GM12872 (cell line): ENCODE measurements around the gene IQCF2.

ENCODE experiments used
- TF ChIP-seq, protein P1 (sequence below): IDR thresholded peaks from 3 replicates; pipeline ENCODE4 v1.5.1; 2011; ENCODE audit warnings: low read depth, mild to moderate bottlenecking, low read length, moderate library complexity; ENCODE audit not compliant: insufficient read depth

The IQCF2 gene

DNA sequence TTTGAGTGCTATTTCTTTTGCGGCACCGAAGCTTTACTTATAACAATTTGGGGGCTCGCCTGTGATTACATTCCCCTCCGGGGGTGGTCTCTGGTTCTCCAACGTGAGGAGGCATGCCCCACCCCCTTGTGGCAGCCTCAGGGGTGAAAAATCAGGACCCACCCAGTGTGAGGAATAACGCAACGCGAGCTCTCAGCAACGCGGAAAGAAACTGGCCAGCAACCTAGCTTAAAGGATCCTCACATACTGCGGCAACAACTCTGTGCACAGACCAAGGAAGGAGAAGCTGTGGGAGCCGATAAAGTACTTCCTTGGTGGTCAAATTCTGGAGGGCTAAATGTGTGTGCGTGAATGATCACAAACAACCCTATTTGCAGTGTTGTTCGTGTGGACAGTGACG lies 36.0 kb downstream of the IQCF2 start:
- TF ChIP-seq, protein P1, sequence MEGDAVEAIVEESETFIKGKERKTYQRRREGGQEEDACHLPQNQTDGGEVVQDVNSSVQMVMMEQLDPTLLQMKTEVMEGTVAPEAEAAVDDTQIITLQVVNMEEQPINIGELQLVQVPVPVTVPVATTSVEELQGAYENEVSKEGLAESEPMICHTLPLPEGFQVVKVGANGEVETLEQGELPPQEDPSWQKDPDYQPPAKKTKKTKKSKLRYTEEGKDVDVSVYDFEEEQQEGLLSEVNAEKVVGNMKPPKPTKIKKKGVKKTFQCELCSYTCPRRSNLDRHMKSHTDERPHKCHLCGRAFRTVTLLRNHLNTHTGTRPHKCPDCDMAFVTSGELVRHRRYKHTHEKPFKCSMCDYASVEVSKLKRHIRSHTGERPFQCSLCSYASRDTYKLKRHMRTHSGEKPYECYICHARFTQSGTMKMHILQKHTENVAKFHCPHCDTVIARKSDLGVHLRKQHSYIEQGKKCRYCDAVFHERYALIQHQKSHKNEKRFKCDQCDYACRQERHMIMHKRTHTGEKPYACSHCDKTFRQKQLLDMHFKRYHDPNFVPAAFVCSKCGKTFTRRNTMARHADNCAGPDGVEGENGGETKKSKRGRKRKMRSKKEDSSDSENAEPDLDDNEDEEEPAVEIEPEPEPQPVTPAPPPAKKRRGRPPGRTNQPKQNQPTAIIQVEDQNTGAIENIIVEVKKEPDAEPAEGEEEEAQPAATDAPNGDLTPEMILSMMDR, result no peak

DNA sequence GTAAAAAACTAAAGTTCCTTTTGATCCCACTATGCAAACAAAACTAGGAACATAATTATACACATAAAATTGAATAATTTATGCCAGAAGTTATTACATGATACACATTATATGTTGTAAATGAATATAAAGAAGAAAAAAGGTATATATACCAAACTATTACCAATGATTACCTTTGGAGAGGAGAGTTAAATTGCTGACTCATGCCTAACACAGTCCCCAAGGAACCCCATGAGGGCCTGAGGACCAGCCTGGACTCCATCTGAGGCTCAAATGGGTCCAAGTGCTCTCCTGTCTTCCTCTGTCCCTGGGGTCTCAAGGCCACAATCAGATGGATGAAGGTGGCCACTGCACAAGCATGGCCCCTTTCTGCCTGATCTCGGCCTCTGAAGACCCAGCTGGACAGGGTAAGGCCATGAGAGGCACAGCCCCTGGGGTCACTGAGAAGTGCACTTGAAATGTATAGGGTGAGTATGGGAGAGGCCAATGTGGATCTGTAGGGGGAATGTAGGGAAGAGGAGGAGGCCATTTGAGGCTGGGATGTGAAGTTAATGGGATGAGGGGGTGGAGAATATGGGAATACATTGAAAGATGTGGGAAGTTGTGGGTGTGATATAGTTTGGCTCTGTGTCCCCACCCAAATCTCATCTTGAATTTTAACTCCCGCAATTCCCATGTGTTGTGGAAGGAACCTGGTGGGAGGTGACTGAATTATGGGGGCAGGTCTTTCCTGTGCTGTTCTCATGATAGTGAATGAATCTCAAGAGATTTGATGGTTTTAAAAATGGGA lies 42.8 kb downstream of the IQCF2 start:
- TF ChIP-seq, protein P1, result no peak

DNA sequence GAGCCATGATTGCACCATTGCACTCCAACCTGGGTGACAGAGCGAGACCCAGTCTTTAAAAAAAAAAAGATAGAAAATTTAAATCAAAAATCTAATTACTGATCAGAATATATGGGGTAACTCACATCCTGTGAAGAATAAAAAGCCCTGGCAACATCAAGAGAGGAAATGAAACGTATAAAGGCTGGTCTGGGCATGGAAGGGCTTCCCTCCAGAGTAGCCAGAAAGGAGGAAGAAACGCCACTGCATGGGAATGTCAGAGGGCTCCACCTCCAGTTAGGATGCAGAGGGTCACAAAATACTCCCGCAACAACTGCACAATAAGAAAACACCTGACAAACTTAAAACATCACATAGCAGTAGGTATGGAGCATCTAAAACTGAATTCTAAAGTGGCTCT lies 46.6 kb downstream of the IQCF2 start:
- TF ChIP-seq, protein P1, result no peak
